NK-92 treated with Interleukin-12 subunit alpha and Interleukin-12 subunit beta, amount 100 ng/mL, for 24 hours (cell line): Measurements from ENCODE around the gene CEP20.
"Not testable (repeated sequence)": the region's sequence is repeated elsewhere in the genome, so short reads cannot be mapped to it uniquely, and the experiment has no call there.

Experiments used
- DNase-seq: peaks from one replicate; lab custom pipeline; 2025; lab: John Stamatoyannopoulos, UW

Gene CEP20

DNA sequence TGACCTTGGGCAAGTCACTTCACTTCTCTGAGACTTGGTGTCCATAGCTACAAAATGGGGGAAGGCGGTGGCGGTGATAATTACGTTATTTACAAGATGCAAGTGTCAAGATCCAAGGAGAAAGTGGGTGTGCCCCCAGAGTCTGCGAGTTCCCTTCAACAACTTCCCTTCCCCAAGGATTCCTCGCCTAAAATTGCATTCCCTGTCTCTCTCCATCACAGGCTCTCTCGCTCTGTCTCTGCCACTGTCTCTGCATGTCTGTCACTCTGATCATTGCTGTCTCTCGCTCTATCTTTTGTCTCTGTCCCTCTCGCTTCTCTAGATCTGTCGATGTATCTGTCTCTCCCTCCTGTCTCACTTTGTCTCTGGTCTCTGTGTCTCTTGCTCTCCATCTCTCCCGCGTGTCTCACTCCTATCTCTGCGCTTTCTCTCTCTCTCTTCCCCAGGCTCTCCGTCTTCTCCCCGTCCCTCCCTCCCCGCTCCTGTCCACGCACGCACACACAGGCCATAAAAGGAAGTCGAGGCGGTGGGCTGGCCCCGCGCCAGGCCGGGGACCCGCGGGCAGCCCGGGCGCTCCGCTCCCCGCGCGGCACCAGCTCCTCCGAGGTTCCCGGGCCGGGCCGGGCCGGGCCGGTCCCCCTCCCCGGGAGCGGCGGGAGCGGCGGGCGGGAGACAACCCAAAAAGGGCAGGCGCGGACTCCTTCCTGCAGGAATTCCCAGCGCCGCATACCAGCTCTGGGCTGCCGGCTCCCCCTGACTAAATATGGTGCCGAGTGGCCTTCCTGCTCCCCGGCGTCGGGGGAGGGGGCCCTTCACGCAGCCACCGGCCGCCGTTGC, 30.5 kb downstream of the CEP20 start:
- DNase-seq = no peak

DNA sequence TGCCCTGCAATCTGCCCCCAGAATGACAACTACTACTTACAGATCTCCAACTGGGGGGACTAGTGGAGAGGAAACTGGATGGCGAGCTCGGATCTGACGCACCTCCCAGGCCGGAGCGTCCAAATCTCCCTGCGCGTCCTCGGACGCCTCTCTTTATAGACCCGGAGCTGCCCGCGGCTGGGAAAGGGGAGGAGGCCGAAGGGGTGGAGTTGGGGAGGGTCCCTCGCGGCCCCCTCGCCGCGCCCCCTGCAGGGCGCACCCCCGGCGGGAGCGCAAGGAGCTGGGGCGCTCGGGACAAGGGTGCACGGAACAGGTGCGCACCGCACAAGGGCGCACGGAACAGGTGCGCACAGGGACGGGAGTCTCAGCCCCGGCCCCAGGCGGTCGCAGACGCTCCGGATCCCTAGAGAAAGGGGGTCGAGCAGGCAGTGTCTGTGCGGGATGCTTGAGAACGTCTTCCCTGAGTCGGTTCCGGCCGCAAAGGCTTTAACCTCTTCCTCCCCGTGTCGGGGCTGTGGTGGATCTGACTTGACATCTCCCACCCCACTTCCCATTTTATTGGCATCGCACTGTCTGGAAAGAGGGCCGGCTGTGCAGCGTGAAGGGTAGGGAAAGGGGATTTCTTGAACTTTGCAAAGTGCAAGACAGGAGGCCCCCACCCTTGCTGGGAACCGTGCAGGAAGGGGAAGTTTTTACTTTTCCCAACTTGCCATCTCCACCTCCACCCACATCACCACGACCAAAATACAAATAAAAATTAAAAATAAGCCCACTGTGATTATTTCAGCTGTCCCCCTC, 31.3 kb downstream of the CEP20 start, which contains the start of gene MYH11:
Gene MYH11, minus strand, starts transcription at position 128 of the 798 bp plus-strand sequence. CDS start 18,776 bp downstream, outside the sequence.
- DNase-seq = no peak

DNA sequence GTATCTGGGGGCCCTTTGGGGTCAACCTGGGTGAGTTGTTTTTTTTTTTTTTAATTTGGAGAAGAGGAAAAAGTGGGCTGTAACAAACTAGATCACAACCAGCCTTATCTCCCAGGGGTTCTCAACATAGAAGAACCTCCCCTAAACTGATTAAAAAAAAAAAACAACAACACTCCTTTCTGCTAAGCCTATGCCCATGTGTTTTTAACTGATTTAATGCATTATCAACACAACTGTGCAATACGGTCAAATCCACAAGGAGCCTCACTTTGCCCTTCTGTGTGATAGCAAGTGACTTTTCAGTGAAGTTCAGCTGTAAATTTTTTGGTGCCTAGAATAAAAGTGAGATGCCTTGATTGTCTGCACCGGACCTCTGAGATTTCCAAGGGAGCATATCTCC, 32.2 kb downstream of the CEP20 start:
- DNase-seq = no peak

DNA sequence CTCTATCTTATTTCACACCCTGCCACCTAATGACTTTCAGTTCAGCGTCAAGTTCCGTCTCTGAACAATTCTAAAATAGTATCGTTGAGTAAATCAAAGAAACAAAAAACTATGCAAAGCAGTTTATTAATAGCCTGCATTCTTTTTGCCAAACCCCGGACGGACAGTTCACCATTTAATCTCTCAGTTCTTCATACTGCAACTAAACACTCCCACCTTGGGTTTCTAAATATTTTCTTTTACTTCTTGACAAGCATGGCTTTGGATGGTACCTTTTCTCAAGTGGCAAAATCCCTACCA, 32.7 kb downstream of the CEP20 start:
- no peak for DNase-seq

DNA sequence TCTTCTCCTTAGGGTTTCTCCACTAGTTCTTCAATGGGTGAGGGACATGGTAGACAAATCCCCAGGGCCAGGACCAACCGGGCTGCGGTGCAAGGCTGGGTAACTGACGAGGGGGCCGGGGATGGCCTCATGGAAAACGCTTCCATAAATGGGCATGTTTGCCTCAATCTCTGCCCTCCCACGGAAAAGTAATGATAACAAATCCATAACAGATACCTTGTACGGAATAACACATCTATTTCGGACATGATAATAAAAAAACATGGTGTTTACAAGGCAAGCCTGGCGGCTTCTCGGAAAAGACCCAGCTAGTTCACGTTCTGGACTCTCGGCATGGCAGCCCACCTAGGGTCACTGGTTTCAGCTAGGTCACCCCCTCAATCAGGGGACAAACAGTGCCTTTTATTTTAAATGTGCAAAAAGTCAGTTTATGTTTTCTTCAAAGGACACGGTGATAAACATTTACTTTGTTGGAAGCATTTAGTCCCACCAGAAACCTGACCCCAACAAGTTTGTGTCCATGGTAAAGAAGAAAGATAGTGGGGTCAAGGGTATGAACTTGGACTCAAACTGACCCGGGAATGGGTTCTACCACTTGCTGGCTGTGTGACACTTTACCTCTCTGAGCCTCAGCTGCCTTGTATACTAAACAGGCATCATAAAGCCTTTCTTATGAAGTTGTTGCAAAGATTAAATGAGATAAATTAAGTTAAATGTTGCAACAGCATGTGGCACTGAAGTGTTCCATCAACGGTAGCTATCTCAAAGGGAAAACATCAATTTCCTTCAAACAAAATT, 33.3 kb downstream of the CEP20 start:
- no peak for DNase-seq

DNA sequence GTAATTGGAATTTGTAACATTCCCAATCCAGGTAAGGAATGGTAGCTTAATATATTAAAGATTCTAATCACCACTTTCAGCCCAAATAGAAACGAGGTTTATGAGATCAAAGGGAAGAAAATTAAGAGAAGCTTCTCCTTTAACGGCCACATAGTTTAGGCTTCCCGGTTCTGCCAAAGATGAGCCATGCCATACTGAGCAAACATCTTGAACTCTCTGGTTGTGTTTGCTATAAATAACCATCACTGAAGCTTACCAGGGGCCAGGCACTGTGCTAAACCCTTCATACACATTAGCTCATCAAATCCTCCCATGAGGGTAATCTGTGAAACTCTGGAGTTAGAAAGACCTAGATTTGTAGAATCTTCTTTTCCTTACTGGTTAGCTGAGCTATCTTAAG, 34.3 kb downstream of the CEP20 start:
- no peak for DNase-seq

DNA sequence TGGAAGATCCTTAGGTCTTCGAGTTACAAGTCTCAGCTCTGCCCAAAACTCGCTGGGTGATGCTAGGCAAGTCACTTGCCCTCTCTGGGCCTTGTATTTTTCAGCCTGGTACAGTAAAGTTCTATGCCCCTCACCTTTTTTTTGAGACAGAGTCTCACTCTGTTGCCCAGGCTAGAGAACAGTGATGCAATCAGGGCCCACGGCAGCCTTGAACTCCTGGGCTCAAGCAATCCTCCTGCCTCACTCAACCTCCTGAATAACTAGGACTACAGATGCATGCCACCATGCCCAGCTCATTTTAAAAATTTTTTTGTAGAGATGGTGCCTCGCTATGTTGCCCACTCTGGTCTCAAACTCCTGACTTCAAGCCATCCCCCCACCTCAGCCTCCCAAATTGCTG, 35.4 kb downstream of the CEP20 start:
- DNase-seq = no peak

DNA sequence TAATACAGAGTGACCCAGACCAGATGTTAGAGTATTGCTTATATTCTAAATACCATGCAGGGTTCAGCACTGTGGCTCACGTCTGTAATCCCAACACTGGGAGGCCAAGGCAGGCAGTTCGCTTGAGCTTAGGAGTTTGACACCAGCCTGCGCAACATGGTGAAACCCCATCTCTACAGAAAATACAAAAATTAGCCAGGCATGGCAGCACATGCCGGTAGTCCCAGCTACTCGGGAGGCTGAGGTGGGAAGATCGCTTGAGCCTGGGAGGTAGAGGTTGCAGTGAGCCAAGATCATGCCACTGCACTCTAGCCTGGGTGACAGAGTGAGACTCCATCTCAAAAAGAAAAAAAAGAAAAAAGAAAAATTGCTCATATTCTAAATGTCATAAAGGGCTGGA, 37.8 kb downstream of the CEP20 start:
- DNase-seq = not testable (repeated sequence)

DNA sequence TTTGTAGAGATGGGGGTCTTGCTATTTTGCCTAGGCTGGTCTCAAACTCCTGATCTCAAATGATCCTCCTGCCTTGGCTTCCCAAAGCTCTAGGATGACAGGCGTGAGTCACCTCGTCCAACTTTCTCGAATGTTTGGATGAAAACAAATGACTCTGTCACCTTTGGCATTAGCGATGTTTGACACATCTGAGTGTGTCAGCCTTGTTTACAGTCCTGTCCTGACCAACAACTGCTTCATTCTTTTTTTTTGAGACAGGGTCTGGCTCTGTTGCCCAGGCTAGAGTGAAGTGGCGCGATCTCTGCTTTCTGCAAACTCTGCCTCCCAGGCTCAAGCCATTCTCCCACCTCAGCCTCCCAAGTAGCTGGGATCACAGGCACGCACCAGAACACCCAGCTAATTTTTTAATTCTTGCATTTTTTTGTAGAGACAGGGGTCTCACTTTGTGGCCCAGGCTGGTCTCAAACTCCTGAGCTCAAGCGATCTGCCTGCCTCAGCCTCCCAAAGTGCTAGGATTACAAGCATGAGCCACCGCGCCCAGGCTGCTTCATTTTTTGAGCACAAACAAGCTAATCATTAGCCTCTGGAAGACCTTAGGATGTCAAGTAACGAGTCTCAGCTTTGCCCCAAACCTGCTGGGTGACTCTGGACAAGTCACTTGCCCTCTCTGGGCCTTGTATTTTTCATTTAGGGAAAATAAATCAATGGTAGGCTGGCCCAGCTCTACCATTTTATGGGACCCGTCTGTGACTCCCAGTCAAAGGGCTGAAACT, 39.0 kb downstream of the CEP20 start:
- DNase-seq = no peak

DNA sequence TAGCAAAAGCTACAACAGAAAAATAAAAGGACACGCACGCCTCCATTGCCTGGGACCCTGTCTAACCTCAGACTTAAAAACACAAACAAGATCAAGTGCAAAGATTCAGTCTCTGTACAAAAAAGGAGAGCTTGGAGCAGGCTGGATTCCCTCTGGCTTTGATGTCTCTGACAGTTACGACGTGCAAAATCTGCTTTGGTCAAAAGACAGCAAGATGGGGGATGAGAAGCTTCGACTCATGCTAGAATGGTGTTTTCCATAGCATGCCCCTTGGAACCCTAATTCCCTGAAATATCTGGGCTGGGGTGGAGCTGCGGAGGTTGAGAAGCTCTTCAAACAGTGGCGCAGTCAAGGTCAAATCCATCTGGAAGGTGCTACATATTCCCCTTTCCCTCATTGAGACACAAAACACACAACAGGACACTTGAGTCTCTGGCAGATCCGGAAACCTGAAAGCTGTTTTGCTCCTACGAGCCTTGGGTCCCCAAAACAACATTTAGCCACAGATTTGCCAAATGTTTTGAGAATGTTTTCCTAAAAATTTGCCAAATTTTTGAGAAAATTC, 40.7 kb downstream of the CEP20 start:
- DNase-seq = no peak

DNA sequence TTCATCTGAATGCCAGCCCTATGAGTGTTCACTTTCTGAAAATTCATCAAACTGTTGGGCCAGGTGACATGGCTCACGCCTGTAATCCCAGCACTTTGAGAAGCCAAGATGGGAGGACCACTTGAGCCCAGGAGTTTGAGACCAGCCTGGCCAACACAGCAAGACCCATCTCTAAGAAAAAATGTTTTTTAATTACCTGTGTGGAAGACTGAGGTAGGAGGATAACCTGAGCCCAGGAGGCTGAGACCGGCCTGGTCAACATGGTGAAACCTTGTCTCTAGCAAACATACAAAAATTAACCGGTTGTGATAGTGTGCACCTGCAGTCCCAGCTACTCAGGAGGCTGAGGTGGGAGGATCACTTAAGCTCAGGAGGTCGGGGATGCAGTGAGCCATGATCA, 41.9 kb downstream of the CEP20 start:
- no peak for DNase-seq

DNA sequence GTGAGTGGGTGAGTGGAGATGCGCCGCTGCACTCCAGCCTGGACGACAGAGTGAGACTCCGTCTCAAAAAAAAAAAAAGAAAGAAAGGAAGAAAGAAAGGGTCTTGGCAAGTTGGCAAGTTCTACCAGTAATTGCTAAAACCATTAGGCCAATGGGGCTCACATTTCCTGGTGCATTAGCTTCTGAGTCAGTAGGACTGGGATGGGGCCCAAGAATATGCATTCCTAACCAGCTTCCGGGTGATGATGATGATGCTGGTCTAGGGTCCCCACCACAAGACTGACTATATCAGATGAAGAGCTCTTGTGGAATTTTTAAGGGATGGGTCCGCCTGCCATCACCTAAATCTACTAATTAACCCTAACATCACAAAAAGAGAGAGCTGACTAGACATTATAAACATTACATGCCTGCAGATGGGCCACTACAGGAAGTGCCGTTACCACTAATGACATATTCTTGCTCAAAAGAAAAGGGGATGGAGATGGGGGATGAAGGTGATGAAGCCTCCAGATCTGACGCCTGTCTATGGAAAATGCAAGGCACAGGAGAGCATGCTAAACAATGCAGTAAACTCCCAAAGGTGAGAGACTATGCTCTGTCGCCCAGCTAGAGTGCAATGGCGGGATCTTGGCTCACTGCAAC, 44.6 kb downstream of the CEP20 start:
- no peak for DNase-seq

DNA sequence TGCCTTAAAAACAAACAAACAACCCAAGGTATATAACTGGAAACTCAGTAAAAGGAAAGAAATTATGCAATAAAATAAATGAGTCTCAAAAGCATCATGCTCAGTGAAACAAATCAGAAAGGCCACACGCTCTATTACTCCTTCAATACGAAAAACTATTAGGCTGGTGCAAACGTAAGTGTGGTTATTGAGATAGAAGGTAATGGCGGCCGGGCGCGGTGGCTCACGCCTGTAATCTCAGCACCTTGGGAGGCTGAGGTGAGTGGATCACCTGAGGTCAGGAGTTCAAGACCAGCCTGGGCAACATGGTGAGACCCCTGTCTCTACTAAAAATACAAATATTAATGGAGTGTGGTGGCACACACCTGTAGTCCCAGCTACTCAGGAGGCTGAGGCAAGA, 49.2 kb downstream of the CEP20 start:
- DNase-seq = not testable (repeated sequence)

DNA sequence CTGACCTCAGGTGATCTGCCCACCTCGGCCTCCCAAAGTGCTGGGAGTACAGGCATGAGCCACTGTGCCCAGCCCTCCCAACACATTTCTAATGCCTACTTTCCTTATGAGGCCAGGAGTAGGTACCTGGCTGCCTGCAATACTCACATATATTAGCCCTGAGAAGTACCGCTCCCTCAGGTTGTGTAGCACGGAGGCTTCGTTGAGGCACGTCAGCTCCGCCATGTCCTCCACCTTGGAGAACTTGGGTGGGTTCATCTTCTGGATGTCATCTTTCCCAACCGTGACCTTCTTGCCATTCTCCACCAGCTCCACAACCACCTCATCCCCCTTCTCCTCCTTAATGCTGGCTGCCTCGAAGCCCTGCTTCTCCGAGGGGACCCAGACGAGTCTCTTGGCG, 50.6 kb downstream of the CEP20 start:
- DNase-seq = no peak

DNA sequence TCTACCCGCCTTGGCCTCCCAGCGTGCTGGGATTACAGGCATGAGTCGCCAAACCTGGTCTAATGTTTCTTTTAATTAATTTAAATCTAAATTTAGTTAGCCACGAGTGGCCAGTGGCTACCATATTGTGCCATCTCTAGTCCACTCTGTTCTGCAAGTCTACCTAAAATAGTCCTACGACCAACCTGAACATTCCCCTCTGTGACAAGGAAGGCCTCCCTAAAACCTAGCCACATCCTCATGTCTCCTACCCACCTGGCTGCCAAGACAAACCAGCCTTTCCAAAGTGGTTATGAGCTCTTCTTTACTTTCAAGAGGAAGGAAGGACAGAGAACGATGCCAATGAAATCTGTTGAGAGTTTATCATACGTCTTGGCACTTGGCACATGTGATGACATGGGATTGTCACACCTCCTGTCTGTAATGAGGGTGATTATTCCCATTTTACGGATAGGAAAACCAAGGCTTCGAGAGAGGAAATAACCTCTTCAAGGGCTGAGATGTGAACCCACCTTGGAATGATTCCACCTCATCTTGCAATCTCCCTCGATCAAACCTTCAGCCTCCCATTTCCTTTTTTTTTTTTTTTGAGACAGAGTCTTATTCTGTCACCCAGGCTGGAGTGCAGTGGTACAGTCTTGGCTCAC, 51.3 kb downstream of the CEP20 start:
- DNase-seq = no peak

DNA sequence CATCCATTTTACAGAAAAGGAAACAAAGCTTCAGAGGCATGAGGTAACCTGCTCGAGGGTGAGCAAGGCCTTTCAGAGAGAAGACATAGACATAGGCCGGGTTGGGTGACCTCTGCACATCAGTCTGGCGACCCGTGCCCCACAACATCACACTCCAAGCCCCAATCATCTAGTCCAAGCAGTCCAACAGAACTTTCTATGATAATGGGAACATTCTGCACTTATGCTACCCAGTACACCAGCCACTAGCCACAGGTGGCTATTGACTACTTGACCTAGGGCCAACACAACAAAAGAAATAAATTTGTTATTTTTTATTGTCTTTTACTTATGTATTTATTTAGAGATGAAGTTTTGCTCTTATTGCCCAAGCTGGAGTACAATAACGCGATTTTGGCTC, 52.3 kb downstream of the CEP20 start:
- no peak for DNase-seq

DNA sequence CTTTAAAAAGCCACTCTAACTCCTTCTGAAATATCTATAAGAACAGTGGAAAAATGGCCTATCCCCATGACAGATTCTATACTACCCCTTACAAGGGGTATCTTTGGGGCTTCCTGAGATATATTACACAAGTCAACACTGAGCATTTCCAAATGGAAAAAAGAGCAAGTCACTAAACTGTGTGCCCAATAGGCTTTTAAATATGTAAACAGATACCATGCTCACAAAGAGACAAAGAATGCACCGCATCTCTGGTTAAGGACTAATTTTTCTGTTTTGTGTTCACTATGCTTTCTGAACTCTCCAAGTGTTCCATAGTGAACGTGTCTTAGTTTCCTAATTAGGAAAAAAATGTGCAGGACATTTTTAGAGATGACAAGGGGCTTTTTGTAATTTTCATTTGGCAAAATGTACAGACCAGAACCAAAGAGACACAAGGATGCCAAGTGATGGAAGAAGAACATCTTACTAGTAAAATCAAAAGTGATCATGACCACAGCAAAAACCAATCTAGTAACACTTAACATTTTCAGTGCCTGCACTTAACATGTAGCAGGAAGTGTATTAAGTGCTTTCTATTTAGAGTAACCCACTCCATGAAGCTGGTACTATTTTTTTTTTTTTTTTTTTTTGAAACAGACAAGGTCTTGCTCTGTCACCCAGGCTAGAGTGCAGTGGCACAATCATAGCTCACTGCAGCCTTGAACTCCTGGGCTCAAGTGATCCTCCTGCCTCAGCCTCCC, 53.1 kb downstream of the CEP20 start:
- DNase-seq = no peak

DNA sequence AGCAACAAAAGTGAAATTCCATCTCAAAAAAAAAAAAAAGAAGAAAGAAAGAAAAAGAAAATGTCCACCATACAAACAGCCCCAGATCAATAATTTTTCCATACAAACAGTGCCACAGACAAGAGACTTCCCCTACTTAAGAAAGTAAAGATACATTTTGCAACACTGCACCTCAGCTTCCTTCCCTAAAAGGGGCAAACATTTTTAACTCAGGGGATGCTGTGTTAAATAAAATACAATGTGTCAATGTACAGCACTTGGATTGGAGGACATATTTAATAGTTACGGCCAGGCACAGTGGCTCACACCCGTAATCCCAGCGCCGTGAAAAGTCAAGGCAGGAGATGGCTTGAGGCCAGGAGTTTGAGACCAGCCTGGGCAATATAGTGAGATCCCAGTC, 53.9 kb downstream of the CEP20 start:
- DNase-seq = no peak

DNA sequence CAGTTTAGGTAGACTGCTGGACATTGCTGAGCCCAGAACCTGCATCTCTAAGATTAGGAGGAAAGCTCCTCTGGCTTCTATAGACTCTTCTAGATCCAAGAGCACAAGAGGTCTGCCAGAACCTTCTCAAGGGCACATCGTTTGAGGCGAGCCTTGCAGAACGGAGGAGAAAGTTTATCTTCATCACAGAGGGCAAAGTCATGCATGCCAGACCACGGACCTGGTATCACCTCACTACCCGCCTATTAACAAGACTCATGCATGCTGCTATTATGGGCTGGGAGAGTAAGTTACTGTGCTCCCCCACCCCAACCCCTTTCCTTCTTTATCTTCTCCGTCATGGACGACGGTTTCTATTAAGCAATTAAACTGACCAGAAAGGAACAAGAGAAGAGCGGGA, 54.9 kb downstream of the CEP20 start:
- DNase-seq = no peak

DNA sequence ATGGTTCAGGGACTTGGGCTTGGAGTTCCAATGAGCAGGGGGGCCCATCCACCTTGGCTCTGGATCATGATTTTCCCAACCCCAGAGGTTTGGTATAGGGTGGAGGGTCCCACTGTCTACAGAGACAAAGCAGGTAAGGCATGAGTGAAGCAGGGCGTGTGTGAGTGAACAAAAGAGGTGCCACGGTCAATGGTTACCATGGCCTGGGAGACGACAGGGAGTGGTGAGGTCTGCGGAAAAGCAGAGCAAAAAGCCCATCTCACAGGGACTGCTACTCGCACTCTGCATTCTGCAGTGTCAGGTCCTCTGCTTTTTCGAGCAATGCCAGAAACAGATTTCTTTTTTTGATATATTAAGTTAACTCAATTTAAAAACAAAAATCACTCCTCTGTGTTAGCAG, 56.2 kb downstream of the CEP20 start:
- no peak for DNase-seq
